GM12874 (cell line): ENCODE results near the gene PNPLA6.

ENCODE experiments used
- TF ChIP-seq, protein P1 (sequence below): IDR thresholded peaks from 2 replicates; pipeline ENCODE4 v1.5.1; 2011; ENCODE audit warnings: low read depth, mild to moderate bottlenecking, control low read depth, low read length, moderate library complexity; ENCODE audit not compliant: insufficient read depth

The PNPLA6 gene

GRCh38 chr19:7602240-7602934, 66.9 kb downstream of the PNPLA6 start:
- TF ChIP-seq, protein P1, sequence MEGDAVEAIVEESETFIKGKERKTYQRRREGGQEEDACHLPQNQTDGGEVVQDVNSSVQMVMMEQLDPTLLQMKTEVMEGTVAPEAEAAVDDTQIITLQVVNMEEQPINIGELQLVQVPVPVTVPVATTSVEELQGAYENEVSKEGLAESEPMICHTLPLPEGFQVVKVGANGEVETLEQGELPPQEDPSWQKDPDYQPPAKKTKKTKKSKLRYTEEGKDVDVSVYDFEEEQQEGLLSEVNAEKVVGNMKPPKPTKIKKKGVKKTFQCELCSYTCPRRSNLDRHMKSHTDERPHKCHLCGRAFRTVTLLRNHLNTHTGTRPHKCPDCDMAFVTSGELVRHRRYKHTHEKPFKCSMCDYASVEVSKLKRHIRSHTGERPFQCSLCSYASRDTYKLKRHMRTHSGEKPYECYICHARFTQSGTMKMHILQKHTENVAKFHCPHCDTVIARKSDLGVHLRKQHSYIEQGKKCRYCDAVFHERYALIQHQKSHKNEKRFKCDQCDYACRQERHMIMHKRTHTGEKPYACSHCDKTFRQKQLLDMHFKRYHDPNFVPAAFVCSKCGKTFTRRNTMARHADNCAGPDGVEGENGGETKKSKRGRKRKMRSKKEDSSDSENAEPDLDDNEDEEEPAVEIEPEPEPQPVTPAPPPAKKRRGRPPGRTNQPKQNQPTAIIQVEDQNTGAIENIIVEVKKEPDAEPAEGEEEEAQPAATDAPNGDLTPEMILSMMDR, result no peak

GRCh38 chr19:7602935-7603497, 67.5 kb downstream of the PNPLA6 start:
- TF ChIP-seq, protein P1, result no peak

- TF ChIP-seq, protein P1, result no peak
Measured at GRCh38 chr19:7603919-7604318, 68.4 kb downstream of the PNPLA6 start.

GRCh38 chr19:7605490-7606222, 70.1 kb downstream of the PNPLA6 start:
- TF ChIP-seq, protein P1, result no peak

GRCh38 chr19:7606289-7606688, 70.8 kb downstream of the PNPLA6 start:
- TF ChIP-seq, protein P1, result no peak

- TF ChIP-seq, protein P1, result no peak
Measured at GRCh38 chr19:7607212-7607873, 71.8 kb downstream of the PNPLA6 start.
